Upper lobe of left lung (tissue), 6 donors: Measurements from ENCODE around the gene LASP1. TPM values are rescaled to one million over a fixed set of nuclear protein-coding genes. Genes with fewer than 3 reads are reported as not detected.
A peak's percentile ranks its signal among the peaks of the same experiment; 100 is the strongest.

ENCODE experiments used
- ATAC-seq, 2 donors: fragments of 200-7000 bp; cut with Tn5 transposase; one replicate each; pipeline ENCODE4 v1.9.1; 2022; ENCODE audit warnings: mild to moderate bottlenecking in 2 of 2, moderate library complexity in 2 of 2; ENCODE audit not compliant: low FRiP score in 2 of 2
- DNase-seq, 2 donors: peaks; one replicate each; pipeline ENCODE4 v3.0.0-alpha.2; 2019 to 2020
- H3K27ac ChIP-seq, 4 donors: fragments of 200-600 bp; sonication (generic); one replicate each; pipeline ENCODE4 v1.5.1; 2016 to 2019
- H3K27me3 ChIP-seq, 4 donors: fragments of 200-600 bp; sonication (generic); one replicate each; pipeline ENCODE4 v1.5.1; 2017 to 2019
- H3K36me3 ChIP-seq, 4 donors: fragments of 200-600 bp; sonication (generic); one replicate each; pipeline ENCODE4 v1.5.1; 2016 to 2019
- H3K4me1 ChIP-seq, 4 donors: fragments of 200-600 bp; sonication (generic); one replicate each; pipeline ENCODE4 v1.5.1; 2018 to 2019
- H3K4me3 ChIP-seq, 4 donors: fragments of 200-600 bp; sonication (generic); one replicate each; pipeline ENCODE4 v1.5.1; 2017 to 2019; ENCODE audit warnings: mild to moderate bottlenecking in 2 of 4, moderate library complexity in 1 of 4
- H3K9me3 ChIP-seq, 4 donors: fragments of 200-600 bp; sonication (generic); one replicate each; pipeline ENCODE4 v1.5.1; 2018 to 2019
- CTCF ChIP-seq, 6 experiments: fragments of 450-650 bp in 4 of 6; fragments of 200-600 bp in 2 of 6; sonication (generic) in 2 of 6; IDR thresholded peaks; one replicate each; pipeline ENCODE4 v1.5.1; 2016 to 2019; ENCODE audit warnings: antibody characterized with exemption in 6 of 6
- EP300 ChIP-seq, 4 donors: sonication (generic); formaldehyde crosslinking; IDR thresholded peaks; one replicate each; pipeline ENCODE4 v1.5.1; 2017; ENCODE audit warnings: antibody characterized with exemption in 4 of 4, control low read depth in 2 of 4
- POLR2A ChIP-seq, 4 donors: fragments of 450-650 bp; IDR thresholded peaks; one replicate each; pipeline ENCODE4 v1.5.1; 2016 to 2017; ENCODE audit warnings: antibody characterized with exemption in 4 of 4, mild to moderate bottlenecking in 2 of 4
- POLR2AphosphoS5 ChIP-seq, 2 donors: sonication (generic); formaldehyde crosslinking; IDR thresholded peaks; one replicate each; pipeline ENCODE4 v1.5.1; 2017; ENCODE audit warnings: antibody characterized with exemption in 2 of 2
- WGBS, 2 donors: methylation state at CpG; one replicate each; pipeline ENCODE4 v1.1.5; 2017 to 2018; 5-methylcytosine and 5-hydroxymethylcytosine counted together
- total RNA-seq, 6 donors: library from RNA; depleted of rRNA in 4 of 6; stranded (reverse); fragments of >200 nt in 4 of 6; gene quantifications; one replicate each; pipeline versions ENCODE4 v1.1.0 to v1.2.1, GENCODE V29; 2016 to 2021
- donor health status: DM: no; HTN: no; CAD: no; lungs with moderate emphysema.
- donor health status: DM: no; HTN: yes; CAD: no; lungs with severe emphysema.

The LASP1 gene
- total RNA-seq, 6 donors from 2014 or later, result 97.9 to 168 (median 149) TPM

- TF ChIP-seq EP300 (IDR thresholded peaks at IDR 0.05), result no peak
- TF ChIP-seq POLR2AphosphoS5 (IDR thresholded peaks at IDR 0.05), result no peak
- no peak for TF ChIP-seq CTCF (IDR thresholded peaks at IDR 0.05)
- no peak for TF ChIP-seq POLR2A (IDR thresholded peaks at IDR 0.05)
Measured at GRCh38 chr17:38920374-38921291, 50.8 kb downstream of the LASP1 start.

GRCh38 chr17:38921756-38922411, 52.0 kb downstream of the LASP1 start:
- Histone ChIP-seq H3K36me3 (peaks cover 12 to 42% (median 31%) of the 10 kb centered on the region in 4 donors), H3K9me3 (no peaks in the 10 kb centered on the region), H3K4me1 (peaks cover 24 to 43% (median 26%) of the 10 kb centered on the region in 4 donors), H3K27me3 (no peaks in the 10 kb centered on the region), H3K27ac (peak overlapping the region in 3 of 4 donors; percentile 35 to 68 (median 60)), H3K4me3 (no peak overlapping the region)
- TF ChIP-seq CTCF (IDR thresholded peaks at IDR 0.05), result no peak
- no peak for TF ChIP-seq EP300 (IDR thresholded peaks at IDR 0.05)
- no peak for TF ChIP-seq POLR2A (IDR thresholded peaks at IDR 0.05)
- TF ChIP-seq POLR2AphosphoS5 (IDR thresholded peaks at IDR 0.05), result no peak
- 73 to 77% methylated on average over 9 to 13 of the region's 13 CpGs for WGBS, 2 donors
- DNase-seq (no peak), ATAC-seq (no peak)

More at GRCh38 chr17:38920374-38921291, 50.8 kb downstream of the LASP1 start:
- H3K27me3 ChIP-seq, result no peaks in the 10 kb centered on the region
- peak overlapping the region in 3 of 4 donors; percentile 49 to 68 (median 60) for H3K27ac ChIP-seq
- 68 to 77% methylated on average over 7 to 9 of the region's 9 CpGs for WGBS, 2 donors
- DNase-seq (no peak), ATAC-seq (no peak)
- no peaks in the 10 kb centered on the region for H3K9me3 ChIP-seq
- no peak overlapping the region for H3K4me3 ChIP-seq
- peaks cover 16 to 32% (median 21%) of the 10 kb centered on the region in 4 donors for H3K4me1 ChIP-seq
- H3K36me3 ChIP-seq, result peaks cover 20 to 55% (median 42%) of the 10 kb centered on the region in 4 donors

DNA sequence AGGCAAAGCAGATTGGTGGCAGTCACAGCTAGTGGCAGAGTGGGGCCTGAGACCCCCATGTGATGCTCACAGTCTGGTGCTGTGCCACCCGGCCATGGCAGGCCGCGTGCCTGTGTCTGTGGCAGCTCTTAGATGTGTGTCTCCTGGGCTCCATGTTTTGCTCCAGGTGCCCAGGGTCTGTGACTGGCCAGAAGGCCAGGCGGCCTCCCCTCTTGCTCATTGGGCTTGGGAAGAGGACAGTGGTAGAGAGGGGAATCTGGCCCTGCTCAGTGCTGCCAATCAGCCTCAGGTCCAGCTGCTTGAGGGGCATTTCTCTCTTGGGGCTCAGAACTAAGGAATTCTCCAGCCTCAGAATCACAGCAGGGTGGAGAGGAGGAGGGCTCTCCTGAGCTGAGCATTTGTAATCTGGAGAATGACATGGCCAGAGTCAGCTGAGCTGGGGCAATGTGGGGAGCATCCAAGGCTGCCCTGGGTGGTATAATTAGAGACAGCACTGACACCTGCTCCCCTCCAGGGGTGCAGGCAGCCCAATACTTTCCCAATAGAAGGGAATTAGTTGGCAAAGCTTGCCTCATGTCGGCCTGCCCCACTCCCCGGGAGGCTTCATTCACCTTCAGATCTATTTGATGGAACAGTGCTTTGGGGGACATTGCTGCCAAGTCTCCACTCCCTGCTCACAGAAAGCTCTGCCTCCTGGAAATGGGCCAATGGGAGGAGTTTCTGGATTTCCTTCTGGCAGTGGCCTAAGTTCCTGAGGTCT, 52.9 kb downstream of the LASP1 start:
- H3K27ac ChIP-seq, result peak overlapping the region; percentile 13 to 68 (median 48)
- 51 to 75% methylated on average over 2 to 6 of the region's 6 CpGs for WGBS, 2 donors
- H3K4me1 ChIP-seq, result peaks cover 24 to 44% (median 26%) of the 10 kb centered on the region in 4 donors
- H3K27me3 ChIP-seq, result no peaks in the 10 kb centered on the region
- peaks cover 8 to 34% (median 24%) of the 10 kb centered on the region in 4 donors for H3K36me3 ChIP-seq
- peak; percentile 65 to 67 for ATAC-seq
- TF ChIP-seq CTCF (IDR thresholded peaks at IDR 0.05), result peak in 1 of 6 experiments; percentile 15
- no peak for TF ChIP-seq POLR2AphosphoS5 (IDR thresholded peaks at IDR 0.05)
- H3K9me3 ChIP-seq, result no peaks in the 10 kb centered on the region
- peak; percentile 59 to 73 for DNase-seq
- no peak overlapping the region for H3K4me3 ChIP-seq

- H3K4me1 ChIP-seq, result peaks cover 22 to 38% (median 26%) of the 10 kb centered on the region in 4 donors
- ATAC-seq, result no peak
- H3K36me3 ChIP-seq, result peaks cover 0 to 7% (median under 1%) of the 10 kb centered on the region in 4 donors
- TF ChIP-seq CTCF (IDR thresholded peaks at IDR 0.05) (no peak), EP300 (IDR thresholded peaks at IDR 0.05) (no peak), POLR2A (IDR thresholded peaks at IDR 0.05) (no peak), POLR2AphosphoS5 (IDR thresholded peaks at IDR 0.05) (no peak)
- WGBS, 2 donors, result 68 to 73% methylated on average over 14 of the region's 14 CpGs
- no peak within 1 kb of the TSS for H3K4me3 ChIP-seq
- H3K27me3 ChIP-seq, result no peaks in the 10 kb centered on the region
- peak within 1 kb of the TSS in 3 of 4 donors; percentile 35 to 57 (median 42) for H3K27ac ChIP-seq
- H3K9me3 ChIP-seq, result no peaks in the 10 kb centered on the region
- DNase-seq, result no peak
Measured at GRCh38 chr17:38925263-38925995, 55.6 kb downstream of the LASP1 start, which contains the start of gene LASP1NB. Gene LASP1NB, plus strand, starts transcription at chr17:38925614.
